Measurements from ENCODE around the gene ZNF362.
"Not testable (repeated sequence)": the region's sequence is repeated elsewhere in the genome, so short reads cannot be mapped to it uniquely, and the experiment has no call there.

ZNF362 gene

DNA sequence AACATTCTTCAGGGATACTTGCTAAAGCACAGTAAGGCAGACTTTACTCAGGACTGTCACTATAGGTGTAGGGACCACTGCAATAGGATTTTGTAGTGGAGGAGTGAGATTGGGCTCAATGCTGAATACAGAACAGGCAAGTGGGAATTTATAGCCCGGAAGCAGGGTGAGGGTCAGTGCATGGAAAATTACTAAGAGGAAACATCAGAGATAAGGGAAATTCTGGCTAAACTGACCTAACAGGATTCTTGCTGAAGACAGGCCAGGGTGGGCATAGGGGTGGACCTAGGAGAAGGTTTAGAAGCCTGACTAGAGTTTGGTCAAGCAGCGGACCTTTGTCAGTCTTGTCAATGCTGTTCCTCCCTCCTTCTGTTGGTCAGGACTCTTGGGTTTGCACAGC lies 20.8 kb upstream of the ZNF362 start:
- DNase-seq (ENCODE audit: insufficient read length, low spot score) (no peak), FAIRE-seq (no peak)
- TF ChIP-seq, protein P1, sequence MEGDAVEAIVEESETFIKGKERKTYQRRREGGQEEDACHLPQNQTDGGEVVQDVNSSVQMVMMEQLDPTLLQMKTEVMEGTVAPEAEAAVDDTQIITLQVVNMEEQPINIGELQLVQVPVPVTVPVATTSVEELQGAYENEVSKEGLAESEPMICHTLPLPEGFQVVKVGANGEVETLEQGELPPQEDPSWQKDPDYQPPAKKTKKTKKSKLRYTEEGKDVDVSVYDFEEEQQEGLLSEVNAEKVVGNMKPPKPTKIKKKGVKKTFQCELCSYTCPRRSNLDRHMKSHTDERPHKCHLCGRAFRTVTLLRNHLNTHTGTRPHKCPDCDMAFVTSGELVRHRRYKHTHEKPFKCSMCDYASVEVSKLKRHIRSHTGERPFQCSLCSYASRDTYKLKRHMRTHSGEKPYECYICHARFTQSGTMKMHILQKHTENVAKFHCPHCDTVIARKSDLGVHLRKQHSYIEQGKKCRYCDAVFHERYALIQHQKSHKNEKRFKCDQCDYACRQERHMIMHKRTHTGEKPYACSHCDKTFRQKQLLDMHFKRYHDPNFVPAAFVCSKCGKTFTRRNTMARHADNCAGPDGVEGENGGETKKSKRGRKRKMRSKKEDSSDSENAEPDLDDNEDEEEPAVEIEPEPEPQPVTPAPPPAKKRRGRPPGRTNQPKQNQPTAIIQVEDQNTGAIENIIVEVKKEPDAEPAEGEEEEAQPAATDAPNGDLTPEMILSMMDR (IDR thresholded peaks at IDR 0.05; ENCODE audit: insufficient read depth, missing control alignments): no peak

DNA sequence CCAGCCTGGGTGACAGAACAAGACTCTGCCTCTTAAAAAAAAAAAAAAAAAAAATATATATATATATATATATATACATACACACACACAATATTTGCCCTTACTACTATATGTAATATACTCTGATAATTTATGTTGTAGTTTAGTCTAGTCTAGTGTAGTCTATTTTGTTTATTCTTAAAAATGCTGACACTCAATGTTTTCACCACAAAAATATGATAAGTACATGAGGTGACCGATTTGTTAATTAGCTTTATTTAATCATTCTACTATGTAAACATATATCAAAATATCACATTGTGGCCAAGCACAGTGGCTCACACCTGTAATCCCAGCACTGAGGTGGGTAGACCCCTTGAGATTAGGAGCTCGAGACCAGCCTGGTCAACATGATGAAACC lies 19.8 kb upstream of the ZNF362 start:
- FAIRE-seq (no peak), DNase-seq (ENCODE audit: insufficient read length, low spot score) (no peak)
- TF ChIP-seq, protein P1 (IDR thresholded peaks at IDR 0.05; ENCODE audit: insufficient read depth, missing control alignments): no peak

DNA sequence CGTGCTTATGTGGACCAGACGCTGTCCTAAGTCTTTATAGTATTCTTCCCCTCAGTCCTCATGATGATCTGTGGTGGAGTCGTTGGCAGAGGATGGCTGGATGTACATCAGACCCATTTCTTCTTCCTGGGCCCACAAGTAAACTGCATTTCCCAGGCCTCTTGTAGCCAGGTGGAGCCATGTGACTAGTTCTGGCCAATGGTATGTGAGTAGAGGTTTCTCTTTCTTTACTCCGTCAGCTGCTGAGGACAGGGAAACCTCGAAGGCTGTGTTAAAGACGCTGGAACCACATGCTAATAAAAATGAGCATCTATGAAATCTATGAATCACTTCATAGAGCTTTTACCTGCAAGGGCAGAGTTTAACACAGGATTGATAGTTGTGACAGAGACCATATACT lies 18.7 kb upstream of the ZNF362 start:
- TF ChIP-seq, protein P1 (IDR thresholded peaks at IDR 0.05; ENCODE audit: insufficient read depth, missing control alignments): no peak
- FAIRE-seq (no peak), DNase-seq (ENCODE audit: insufficient read length, low spot score) (no peak)

DNA sequence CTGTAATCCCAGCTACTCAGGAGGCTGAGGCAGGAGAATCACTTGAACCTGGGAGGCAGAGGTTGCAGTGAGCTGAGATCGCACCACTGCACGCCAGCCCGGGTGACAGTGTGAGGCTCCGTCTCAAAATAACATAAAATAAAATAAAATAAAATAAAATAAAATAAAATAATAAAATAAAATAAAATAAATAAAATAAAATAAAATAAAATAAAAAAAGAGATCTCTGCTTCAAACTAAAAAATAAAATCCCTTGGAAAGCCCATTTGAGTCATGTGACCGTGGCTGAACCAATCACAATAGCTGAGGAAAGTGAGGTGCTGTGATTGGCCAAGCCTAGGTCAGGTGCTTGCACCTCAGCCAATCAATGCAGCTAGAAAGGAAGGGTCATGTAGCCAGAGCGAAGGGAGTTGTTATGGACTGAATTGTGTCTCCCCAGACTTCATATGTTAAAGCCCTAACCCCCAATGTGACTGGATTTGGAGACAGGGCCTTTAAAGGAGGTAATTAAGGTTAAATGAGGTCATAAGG lies 18.0 kb upstream of the ZNF362 start:
- not testable (repeated sequence) for FAIRE-seq; DNase-seq (ENCODE audit: insufficient read length, low spot score)

DNA sequence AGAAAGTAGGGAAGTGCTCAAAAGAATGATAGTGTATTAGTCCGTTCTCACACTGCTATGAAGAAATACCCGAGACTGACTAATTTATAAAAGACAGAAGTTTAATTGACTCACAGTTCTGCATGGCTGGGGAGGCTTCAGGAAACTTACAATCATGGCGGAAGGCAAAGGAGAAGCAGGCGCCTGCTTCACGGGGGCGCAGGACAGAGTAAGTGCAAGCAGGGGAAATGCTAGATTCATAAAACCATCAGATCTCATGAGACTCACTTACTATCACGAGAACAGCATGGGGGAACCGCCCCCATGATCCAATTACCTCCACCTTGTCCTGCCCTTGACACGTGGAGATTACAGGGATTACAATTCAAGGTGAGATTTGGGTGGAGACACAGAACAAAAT lies 16.9 kb upstream of the ZNF362 start:
- DNase-seq (ENCODE audit: insufficient read length, low spot score); FAIRE-seq: not testable (repeated sequence)

DNA sequence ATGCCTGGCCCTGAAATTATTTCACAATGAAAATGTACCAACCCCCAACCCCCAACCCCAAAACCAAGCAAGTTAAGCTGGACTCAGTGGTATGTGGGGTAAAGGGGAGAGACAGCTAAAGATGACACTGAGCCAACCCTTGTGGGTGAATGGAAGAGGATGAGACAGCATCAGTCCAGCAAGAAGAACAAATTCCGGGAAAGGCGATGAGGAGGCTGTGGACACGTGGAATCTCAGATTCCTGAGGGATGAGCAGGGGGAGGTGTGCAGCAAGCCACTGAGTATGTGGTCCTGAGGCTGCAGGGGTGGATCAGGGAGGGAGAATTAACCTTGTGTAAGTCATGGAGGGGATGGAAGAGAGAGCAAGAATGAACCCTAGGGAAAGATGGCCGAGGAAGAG lies 14.4 kb upstream of the ZNF362 start:
- TF ChIP-seq, protein P1 (IDR thresholded peaks at IDR 0.05; ENCODE audit: insufficient read depth, missing control alignments): no peak
- no peak for DNase-seq (ENCODE audit: insufficient read length, low spot score)
- FAIRE-seq: no peak

DNA sequence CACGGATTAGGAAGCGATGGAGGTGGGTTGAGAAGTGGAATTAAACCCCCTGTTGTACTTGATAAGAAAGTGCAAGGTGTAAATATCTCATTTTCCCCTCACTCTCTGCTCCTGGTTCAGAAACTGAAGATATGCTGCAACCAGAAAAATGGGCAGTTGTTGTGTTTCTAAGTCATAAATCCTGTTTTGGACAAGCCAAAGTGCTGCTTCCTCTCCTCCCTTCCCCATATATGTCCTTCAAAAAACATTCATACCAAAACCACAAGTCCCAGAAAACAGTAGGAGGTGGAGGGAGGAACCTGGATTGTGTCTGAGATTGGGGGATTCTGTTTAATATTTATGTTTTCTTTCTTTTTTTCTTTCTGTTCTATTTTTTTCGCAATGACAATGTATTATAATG lies 13.6 kb upstream of the ZNF362 start:
- FAIRE-seq: no peak

DNA sequence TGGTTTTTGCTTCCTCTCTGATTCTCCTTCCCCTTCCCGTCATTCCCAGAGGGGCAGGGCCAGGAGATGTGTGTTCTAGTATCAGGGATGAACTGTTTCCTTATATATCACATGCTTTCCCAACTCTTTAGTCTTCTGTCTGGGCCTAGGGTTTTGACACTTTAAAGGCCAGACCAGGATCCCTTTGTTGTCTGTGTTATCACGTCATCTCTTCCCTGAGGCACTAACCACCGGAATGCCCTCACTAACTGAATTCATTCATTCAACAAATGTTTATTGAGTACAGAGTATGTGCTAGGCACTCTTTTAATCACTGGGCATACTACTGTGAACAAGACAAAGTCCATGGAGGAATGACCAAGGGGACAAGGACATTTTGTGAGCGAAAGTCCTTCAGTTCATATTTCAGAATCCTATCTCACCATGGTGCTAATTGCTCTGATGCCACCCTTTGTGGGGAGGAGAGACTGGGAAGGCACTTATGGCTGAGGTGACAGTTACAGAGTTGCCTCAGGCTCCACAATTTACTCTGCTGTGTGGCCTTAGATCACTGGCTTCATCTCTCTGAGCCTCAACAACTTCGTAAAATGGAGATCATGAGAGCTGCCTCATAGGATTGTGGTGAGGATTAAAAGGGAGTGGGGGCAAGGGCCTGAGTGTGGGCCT lies 12.0 kb upstream of the ZNF362 start:
- DNase-seq (ENCODE audit: insufficient read length, low spot score): no peak
- FAIRE-seq: no peak
- TF ChIP-seq, protein P1 (IDR thresholded peaks at IDR 0.05; ENCODE audit: insufficient read depth, missing control alignments): no peak

More for the DNA sequence above, 13.6 kb upstream of the ZNF362 start:
- TF ChIP-seq, protein P1 (IDR thresholded peaks at IDR 0.05; ENCODE audit: insufficient read depth, missing control alignments): no peak
- DNase-seq (ENCODE audit: insufficient read length, low spot score): no peak
